ENCODE data around the gene FAM236B.
"Not testable (repeated sequence)": the region's sequence is repeated elsewhere in the genome, so short reads cannot be mapped to it uniquely, and the experiment has no call there.

Gene FAM236B

GRCh38 chrX:72782560-72782959 lies at the start of gene FAM236B:
FAM236B (minus strand) TSS chrX:72782660; CDS start chrX:72782560, 100 bp downstream.
- DNase-seq (ENCODE audit: low read depth in 2 of 2) = not testable (repeated sequence)

- not testable (repeated sequence) for DNase-seq (ENCODE audit: low read depth in 2 of 2)
Measured at GRCh38 chrX:72830701-72831100, 48.2 kb upstream of the FAM236B start.

- not testable (repeated sequence) for DNase-seq (ENCODE audit: low read depth in 2 of 2)
Measured at GRCh38 chrX:72808110-72808509, 25.6 kb upstream of the FAM236B start, which contains the start of gene FAM236D. FAM236D (minus strand) TSS chrX:72808210; CDS start chrX:72808110, 100 bp downstream.

GRCh38 chrX:72790390-72790789 lies 7.9 kb upstream of the FAM236B start:
- DNase-seq (ENCODE audit: low read depth in 2 of 2) = not testable (repeated sequence)

GRCh38 chrX:72788142-72788541 lies 5.7 kb upstream of the FAM236B start:
- DNase-seq (ENCODE audit: low read depth in 2 of 2) = not testable (repeated sequence)

GRCh38 chrX:72783964-72784363 lies 1.5 kb upstream of the FAM236B start:
- not testable (repeated sequence) for DNase-seq (ENCODE audit: low read depth in 2 of 2)

GRCh38 chrX:72783365-72783936 lies 991 bp upstream of the FAM236B start:
- DNase-seq (ENCODE audit: low read depth in 2 of 2) = not testable (repeated sequence)

- DNase-seq (ENCODE audit: low read depth in 2 of 2) = not testable (repeated sequence)
Measured at GRCh38 chrX:72778146-72778545, 4.3 kb downstream of the FAM236B start.

- not testable (repeated sequence) for DNase-seq (ENCODE audit: low read depth in 2 of 2)
Measured at GRCh38 chrX:72777467-72777790, 5.0 kb downstream of the FAM236B start.

GRCh38 chrX:72776653-72777466 lies 5.6 kb downstream of the FAM236B start, which contains the start of gene DMRTC1B:
DMRTC1B (plus strand) TSS chrX:72776890; CDS start chrX:72845136, 68,246 bp downstream.
- DNase-seq (ENCODE audit: low read depth in 2 of 2) = not testable (repeated sequence)

- not testable (repeated sequence) for DNase-seq (ENCODE audit: low read depth in 2 of 2)
Measured at GRCh38 chrX:72760454-72760853, 22.0 kb downstream of the FAM236B start.

GRCh38 chrX:72748545-72748944 lies 33.9 kb downstream of the FAM236B start:
- not testable (repeated sequence) for DNase-seq (ENCODE audit: low read depth in 2 of 2)

GRCh38 chrX:72745546-72745945 lies 36.9 kb downstream of the FAM236B start:
- DNase-seq (ENCODE audit: low read depth in 2 of 2) = not testable (repeated sequence)

- DNase-seq (ENCODE audit: low read depth in 2 of 2) = no peak
Measured at GRCh38 chrX:72735561-72735960, 46.9 kb downstream of the FAM236B start.

GRCh38 chrX:72733636-72734035 lies 48.8 kb downstream of the FAM236B start:
- DNase-seq (ENCODE audit: low read depth in 2 of 2) = not testable (repeated sequence)
